ENCODE measurements around the gene KIAA1217.

The KIAA1217 gene

GRCh38 chr10:24448351-24448999 lies 239.5 kb downstream of the KIAA1217 start:
- DNase-seq, result no peak

GRCh38 chr10:24449321-24449740 lies 240.4 kb downstream of the KIAA1217 start:
- DNase-seq, result no peak

DNA sequence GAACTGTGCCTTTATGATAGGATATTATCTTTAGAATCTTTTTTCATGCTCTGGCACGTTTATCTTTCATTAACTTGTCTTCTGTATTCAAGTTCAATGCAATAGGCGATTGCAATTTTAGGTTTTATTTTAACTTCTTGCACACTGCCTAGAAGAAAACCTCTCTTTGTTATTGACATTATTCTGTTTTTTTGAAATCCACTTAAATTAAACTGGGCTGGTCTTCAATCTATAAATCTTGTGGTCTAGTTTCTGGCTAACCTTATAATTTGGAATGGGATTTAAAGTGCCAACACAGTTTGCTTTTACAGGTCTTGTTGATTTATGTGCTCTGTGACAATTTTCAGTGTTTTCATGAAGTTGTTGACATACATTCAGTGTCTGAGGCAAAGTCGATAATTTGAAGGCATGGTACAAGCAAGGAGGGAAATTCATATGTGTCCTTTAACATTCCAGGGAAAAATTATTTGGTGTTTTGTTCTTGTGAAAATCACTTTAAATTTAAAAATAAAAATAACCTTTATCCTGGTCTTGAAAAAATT lies 240.9 kb downstream of the KIAA1217 start:
- DNase-seq, result no peak

- DNase-seq, result peak; percentile 37
These were observed 242.4 kb downstream of the KIAA1217 start for GRCh38 chr10:24451325-24451820.

DNA sequence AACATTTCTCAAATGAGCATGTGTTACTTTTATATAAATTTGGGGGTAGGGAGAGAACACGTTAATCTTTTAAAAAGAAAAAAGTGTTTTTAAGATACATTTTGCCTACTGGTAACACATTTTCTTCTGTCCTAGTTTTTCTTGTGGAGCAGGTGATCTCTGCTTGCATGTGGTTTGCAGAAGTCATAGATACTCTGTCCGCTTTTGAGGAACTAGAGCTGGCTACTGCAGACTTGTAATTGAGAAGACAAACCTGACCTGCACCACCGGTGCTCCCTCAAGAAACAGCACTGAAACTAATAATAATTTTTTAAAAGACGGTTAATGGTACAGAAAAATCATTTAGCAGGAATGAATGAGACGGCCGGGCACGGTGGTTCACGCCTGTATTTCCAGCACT lies 243.1 kb downstream of the KIAA1217 start:
- no peak for DNase-seq

- no peak for DNase-seq
These were observed 244.5 kb downstream of the KIAA1217 start for GRCh38 chr10:24453404-24453830.

GRCh38 chr10:24453973-24454372 lies 245.0 kb downstream of the KIAA1217 start:
- DNase-seq, result no peak

GRCh38 chr10:24455447-24455846 lies 246.5 kb downstream of the KIAA1217 start:
- DNase-seq, result no peak

DNA sequence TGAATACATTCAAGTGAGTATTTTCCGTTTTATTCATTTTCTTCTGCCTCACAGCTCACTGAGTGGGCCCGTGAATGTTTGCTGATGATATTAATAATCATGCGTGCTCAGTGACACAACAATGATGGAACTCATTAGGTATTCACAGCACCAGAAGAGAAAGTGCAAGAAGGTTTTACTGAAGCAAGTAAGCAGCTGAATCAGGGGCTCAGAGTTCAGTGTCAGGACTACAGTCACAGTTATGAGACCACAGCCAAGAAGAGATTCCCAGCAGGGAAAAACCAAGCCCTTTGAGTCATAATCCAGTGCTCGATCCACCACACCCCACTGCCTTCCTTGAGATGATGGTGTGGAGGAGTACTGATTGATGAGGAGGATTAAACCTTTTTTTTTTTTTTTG lies 247.4 kb downstream of the KIAA1217 start:
- DNase-seq, result no peak

DNA sequence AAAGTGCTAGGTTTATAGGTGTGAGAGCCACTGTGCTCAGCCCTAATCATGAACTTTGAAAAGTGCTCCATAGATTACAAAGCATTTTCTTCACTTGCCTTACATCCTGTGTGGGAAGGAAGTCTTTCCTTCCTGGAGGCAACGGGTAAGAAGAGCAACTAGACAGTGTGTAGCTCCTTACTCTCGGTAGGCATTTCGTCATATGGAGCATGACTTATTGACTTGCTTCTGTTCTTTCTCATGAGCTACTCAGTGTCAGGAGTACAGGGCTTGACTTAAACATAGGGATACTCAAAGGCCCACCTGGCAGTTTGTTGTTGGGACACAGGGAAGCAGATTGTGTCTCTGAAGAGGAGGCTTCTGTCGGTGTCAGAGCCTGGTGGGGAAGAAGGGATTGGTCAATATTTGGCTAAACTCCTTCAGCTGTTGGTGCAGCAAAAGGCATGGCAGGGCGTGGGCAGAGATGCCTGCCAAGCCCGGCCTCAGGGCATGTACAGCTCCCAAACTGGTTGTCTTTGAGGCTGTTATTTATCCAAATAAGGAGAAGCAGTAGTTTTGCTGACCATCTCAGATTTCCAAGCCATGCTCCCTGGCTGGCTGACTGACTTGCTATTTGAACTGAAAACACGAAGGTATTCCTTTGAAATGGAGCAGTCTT lies 248.9 kb downstream of the KIAA1217 start:
- no peak for DNase-seq

DNA sequence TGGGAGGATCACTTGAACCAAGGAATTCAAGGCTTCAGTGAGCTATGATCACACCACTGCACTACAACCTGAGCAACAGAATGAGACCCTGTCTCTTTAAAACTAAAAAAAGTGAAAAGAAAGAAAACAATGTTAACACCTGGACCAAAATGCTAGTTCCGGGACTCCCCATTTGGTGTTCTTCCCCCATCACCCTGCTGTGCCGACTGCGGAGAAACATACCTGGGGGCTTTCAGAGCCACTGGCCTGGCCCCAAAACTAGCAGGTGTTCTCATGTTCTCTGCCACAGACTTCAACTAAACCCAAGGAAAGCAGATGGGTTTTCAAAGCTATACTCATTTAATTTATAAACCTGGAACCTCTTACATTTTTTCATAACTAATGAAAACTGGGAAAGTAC lies 250.9 kb downstream of the KIAA1217 start:
- DNase-seq, result no peak

- DNase-seq, result no peak
These were observed 253.4 kb downstream of the KIAA1217 start for GRCh38 chr10:24462291-24462813.

- DNase-seq, result no peak
These were observed 254.1 kb downstream of the KIAA1217 start for GRCh38 chr10:24462889-24463552.

DNA sequence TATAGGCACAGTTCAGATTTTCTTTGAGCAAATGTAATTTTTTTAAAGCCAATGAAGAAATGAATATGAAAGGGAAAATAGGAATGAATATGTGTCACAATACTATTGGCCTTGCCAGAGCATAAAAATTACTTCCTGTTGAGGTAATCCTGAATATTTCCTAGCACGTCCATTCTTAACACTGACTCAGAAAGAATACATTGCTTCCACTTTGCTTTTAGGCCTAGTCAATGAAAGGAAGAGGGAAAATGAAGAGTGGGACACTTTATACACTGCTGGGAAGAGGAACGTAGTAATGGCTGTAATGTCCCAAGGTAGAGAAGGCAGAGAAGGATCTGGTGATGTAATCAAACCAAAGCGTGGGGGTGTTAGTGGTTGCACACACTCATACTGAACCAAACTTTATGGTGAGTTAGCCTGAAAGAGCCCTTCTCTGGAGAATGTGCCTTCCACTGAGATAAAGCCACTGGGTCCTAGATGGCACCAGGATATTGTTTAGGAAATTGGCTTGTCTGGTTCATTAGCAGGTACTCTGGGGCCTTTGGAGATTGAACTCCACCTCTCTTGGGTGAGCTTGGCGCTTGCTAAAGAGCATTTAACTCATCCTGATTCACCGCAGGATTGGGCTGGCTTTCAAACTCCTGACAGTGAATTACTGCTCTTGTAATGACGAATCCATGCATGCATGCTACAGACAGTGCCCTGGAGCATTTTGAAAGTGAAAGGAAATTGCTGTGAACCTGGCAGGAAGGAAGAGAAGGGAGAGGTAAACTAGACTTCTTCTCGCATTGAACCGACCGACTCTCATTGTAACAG lies 254.9 kb downstream of the KIAA1217 start:
- no peak for DNase-seq

- DNase-seq, result no peak
These were observed 256.4 kb downstream of the KIAA1217 start for GRCh38 chr10:24465124-24465874.

GRCh38 chr10:24465891-24466818 lies 257.2 kb downstream of the KIAA1217 start:
- DNase-seq, result peak; percentile 41

GRCh38 chr10:24467136-24467535 lies 258.2 kb downstream of the KIAA1217 start:
- DNase-seq, result no peak

GRCh38 chr10:24467605-24468004 lies 258.7 kb downstream of the KIAA1217 start:
- no peak for DNase-seq

- DNase-seq, result no peak
These were observed 259.4 kb downstream of the KIAA1217 start for GRCh38 chr10:24468281-24468751.

GRCh38 chr10:24469993-24470392 lies 261.1 kb downstream of the KIAA1217 start:
- no peak for DNase-seq
